Fibroblast of skin of left quadriceps (primary cell): Measurements from ENCODE around the gene CNPY3.

Source experiments
- DNase-seq, 2 experiments: peaks; one replicate each; pipeline ENCODE4 v3.0.0-alpha.2; 2013; ENCODE audit warnings: low read depth in 2 of 2

The CNPY3 gene

DNA sequence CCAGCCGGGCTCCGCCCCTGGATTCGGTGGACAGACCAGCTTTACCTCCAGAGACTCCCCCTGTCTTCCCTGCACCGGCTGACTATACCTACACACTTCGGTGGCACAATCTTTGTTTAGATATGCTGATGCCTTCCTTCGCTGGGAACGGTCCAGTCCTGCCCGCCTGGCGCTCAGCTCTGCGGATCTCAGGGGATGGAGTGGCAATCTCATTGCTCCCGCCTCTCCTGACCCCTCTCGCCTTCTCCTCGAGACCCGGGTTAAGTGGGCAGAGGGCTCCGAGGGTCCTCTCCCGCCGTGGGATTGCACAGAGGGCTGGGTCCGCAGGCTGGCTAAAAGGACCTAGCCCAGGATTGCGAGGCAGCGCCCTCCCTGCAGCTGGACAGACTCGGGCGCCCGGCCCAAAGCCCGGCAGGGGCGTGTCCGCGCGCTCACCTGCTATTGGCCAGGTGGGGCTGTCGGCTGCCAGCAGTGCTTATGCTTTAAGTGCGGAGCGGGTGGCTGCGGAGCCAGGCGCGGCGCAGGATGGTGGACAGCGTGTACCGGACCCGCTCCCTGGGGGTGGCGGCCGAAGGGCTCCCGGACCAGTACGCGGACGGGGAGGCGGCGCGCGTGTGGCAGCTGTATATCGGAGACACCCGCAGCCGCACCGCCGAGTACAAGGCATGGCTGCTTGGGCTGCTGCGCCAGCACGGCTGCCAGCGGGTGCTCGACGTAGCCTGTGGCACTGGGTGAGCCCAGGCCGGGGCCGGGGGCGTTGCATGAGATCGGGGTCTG, 31.2 kb downstream of the CNPY3 start, which contains the start of gene GNMT:
Gene GNMT, plus strand, starts transcription at position 512 of the 777 bp plus-strand sequence. Its CDS starts 14 bp downstream, at position 526.
- DNase-seq, result no peak

DNA sequence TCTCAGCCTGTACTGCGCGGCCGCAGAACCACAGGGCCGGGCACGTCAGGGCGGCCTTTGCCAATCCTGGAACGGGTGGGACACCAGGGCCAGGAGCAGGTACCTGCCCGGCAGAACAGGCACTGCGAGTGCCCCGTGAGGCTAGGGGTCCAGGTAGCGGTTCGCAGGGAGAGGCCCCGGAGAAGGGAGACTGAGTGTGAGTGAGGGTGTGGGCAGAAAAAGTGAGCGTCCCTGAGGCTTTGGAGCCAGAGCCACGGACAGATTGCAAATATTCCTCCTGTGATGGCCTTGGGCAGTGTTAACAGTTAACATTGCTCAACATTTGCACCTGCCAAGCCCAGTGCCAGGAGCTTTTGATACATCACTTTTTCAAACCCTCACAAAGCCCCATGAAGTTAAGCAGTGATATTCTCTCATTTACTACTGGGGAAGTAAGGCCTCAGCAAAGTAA, 31.8 kb downstream of the CNPY3 start:
- DNase-seq, result no peak

- no peak for DNase-seq
Measured at GRCh38 chr6:42962096-42962495, 32.8 kb downstream of the CNPY3 start.

DNA sequence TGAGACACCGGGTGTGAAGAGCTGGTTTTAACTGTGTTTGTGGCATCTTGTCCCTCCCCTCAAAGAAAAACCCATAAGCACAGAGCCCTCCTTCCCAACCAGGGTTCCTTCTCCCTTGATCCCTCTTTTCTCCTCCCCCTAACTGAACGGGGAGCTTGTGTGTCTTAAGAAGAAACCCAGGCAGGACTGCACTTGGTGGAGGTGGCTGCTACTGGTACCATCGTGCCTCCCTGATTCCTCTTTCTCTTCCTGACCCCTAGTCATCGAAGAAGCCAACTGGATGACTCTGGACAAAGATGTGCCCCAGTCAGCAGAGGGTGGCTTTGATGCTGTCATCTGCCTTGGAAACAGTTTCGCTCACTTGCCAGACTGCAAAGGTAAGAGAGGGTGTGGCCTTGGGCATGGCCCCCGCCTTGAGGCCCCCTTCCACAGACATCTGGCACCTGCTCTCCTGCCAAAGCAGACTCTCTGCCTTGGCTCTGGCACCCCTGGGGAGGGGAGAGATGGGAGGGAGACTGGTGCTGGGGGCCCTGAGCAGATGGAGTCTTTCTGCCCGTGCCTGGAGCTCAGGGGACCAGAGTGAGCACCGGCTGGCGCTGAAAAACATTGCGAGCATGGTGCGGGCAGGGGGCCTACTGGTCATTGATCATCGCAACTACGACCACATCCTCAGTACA, 33.4 kb downstream of the CNPY3 start:
- no peak for DNase-seq

- DNase-seq, result no peak
Measured at GRCh38 chr6:42963179-42963854, 34.0 kb downstream of the CNPY3 start.

DNA sequence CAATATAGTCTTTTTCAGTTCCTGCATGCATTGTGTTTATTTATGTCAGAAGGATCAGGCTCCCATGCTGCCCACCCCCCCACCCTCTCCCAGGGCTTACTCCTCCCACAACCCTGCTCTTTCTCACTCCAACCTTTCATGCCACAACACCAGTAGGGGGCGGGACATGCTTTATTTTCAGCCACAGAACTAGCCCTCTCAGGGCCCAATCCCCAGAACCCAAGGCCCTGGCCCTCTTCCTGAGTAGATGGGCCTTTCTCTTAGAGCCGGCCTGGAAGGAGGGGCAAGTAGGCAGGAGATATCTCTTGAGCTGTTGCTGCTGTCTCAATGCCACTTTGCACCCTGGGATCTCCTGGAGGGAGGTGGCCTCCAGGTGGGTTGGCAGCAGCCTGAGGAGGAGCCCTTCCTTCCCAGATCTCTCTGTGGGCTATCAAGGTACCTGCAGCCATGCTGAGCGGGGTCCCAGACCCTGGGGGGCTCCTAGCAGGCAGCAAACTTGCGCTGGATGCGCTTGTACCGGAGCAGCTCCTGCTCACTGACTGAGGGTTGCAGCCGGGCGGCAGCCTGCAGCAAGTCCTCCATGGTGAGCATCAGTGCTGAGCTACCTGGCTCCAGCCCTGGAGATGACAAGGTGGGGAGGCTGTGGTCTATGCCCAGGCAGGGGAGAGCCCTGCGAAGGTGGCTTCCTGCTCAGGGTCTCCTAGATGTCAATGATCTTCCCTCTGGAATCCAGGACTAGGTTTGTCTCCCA, 34.8 kb downstream of the CNPY3 start:
- DNase-seq, result no peak

- DNase-seq, result no peak
Measured at GRCh38 chr6:42966571-42966970, 37.3 kb downstream of the CNPY3 start.

- DNase-seq, result no peak
Measured at GRCh38 chr6:42967228-42967627, 37.9 kb downstream of the CNPY3 start.

DNA sequence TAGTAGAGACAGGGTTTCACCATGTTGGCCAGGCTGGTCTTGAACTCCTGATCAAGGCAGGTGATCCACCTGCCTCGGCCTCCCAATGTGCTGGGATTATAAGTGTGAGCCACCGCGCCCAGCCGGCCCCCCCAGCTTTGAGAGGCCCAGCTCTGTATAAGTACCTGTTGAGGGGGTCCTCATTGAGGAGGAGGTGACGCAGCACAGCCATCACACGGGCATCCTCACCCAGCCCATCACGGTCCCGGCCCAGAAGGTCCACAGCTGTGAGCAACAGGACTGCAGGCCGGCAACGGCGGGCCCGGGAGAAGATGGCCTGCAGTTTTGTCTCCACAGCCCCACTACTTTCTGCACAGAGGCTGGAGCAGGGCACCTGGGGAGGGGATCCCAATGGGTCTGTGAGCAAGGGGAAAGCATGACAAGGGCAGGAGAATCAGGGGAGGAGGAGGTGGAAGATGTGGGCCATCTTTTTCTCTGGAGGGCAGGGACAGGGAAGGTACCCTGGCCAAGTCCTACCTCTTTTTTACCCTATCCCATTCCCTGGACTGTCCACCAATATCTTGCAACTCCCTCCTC, 38.9 kb downstream of the CNPY3 start:
- no peak for DNase-seq

GRCh38 chr6:42968783-42969182, 39.5 kb downstream of the CNPY3 start:
- DNase-seq, result no peak

- no peak for DNase-seq
Measured at GRCh38 chr6:42969431-42969830, 40.2 kb downstream of the CNPY3 start.

DNA sequence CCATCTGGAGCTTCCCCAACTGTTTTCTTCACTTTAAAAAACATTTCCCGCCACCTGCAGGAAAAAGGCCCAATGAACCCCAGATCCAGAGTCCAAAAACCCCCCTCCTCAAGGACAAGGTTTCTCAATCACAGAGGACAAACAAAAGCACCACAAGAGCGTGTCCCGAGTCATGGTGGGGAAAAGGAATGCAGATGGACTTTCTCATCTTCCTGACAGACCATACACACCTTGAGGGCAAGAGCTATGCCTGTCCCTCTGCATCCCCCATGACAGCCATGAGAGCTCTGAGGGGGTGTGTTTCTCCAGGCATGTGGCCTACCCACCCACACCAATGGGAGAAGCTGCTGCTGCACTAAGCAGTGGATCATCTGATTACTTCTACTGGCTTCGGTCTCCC, 40.7 kb downstream of the CNPY3 start:
- DNase-seq, result no peak

DNA sequence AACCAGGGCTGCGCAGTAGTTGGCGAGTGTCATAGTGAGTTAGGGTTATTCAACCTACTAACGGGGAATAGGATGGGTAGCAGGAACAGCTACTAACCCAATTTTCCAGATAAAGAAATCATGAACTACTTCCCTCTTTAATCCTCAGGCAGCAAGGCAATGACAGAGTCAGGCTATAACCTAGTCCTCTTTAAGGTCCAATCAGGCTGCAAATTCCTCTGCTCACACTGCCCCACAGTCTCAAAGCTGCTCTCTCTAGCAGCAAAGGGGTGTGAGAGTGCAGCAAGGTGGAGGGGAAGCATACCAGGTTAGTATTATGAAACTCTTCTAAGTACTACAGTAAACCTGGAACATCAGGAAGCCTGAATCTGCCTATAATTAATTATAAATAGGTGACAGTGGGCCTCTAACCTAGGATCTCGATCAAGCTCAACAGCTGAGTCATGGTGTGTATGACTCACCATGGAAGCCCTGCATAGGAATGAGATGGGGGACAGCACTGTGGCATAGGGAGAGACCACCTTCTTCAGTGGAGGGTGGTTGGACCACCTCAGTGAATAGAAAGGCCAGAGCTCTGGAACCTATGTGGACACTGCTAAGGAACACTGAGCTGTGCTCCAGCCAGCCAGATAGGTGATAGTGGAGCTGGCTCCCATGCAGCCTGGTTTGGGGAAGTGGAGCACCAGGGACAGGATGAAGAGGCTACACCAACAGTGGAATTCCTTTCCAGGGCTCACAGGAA, 41.8 kb downstream of the CNPY3 start:
- DNase-seq, result no peak

GRCh38 chr6:42971746-42972327, 42.6 kb downstream of the CNPY3 start:
- DNase-seq, result no peak

GRCh38 chr6:42973926-42974325, 44.6 kb downstream of the CNPY3 start:
- no peak for DNase-seq

DNA sequence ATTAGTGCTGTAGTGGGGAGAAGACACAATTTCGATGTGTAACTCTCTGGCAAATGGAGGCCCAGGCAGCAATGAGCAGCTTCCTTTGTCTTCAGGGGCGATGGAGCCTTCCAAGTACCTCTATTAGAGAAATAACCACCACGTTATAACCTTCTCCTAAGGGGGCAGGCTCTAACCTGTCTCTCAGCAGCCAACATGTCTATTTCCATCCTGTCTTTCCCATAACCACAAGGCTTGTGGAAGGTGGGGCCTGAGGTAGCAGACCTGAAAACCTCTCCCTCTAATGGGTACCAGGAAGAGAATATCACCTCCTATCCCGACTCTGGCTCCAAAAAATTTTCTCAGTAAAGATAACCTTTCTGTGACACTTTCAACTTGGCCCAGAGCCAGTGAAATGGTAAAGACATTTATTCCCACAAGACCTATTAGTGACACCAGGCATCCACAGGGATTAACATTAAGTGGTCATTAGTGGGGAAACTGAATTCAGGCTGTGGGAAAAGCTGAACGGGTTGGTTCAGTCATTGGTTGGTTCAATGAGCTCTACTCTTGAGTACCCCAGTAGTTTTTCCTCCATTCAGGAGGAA, 45.7 kb downstream of the CNPY3 start:
- DNase-seq, result no peak

DNA sequence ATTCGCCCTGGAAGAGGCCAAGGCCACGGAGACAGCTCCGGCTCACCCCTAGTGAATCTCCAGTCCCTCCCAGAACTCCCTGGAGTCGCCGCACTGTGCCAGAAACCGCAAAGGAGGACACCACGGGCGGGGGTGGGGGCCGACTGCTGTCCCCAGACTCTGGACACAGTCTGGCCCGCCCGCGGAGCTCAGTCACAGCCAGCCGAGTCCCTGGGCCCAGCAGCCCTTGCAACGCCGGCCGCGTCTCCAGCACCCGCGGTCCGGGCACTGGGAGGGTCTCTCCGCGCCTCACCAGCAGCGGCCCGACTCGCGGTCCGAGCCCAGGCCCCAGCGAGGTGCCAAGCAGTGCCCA, 49.2 kb downstream of the CNPY3 start:
- DNase-seq, result no peak

DNA sequence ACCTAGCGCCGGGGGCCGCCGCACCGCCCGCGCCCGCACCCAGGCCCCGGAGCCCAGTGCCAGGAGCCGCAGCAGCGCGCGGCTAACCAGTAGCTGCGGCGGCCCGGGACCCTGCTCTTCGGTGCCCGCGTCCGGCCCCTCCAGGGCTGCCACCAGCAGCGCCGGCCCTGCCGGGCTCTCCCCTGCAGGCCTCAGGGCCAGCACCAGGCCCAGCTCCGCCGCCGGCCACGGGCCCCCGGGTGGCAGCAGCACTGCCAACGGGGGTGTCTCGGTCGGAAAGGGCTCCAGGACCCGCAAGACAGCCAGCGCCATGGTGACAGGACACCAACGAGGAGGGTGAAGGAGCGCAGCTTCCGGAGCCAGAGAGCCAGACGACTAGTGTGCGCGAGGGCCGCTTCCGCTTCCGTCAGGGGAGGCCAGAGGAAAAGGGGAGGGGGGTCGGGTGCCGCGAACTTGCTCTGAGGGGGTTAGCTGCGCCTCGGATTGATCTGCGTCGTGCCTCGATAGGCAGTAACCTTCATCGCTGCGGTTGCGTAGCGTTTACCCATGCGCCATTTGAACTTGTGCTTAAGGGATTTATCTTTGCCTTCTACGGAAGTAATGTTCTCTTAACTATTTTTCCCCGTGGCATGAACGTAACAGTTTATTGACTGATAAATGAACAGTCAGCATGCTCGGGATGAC, 49.7 kb downstream of the CNPY3 start, which contains the start of gene PEX6:
Gene PEX6, minus strand, starts transcription at position 343 of the 684 bp plus-strand sequence. Its CDS starts 31 bp downstream, at position 312.
- peak; percentile 62 to 63 for DNase-seq

DNA sequence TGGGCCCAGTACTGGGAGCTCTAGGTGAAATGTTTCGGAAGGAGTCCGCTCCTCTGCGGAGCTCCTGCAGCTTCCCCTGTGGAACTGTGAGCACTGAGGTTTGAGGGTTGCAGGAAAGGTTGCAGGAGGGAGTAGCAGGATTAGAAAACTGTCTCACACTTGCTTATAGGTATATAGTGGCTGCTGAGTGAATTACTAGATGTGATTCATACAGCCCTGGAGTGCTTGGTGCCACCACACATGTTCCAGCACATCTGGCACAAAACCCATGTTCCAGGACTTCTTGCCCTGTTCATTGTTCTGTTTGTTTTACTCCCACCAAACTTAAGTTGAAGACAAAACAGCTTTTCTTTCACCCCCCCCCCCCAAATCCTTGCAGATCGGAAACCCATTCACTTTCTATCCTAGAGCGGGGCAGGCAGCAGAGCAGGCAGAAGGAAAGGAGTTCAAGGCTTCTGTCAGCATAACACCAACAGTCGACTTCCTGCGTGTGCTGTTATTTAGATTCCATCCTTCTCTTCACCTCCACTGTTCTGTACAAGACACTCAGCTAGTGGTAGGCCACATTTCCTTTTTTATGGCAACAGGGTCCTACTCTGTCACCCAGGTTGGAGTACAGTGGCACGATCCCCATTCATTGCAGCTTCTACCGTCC, 50.4 kb downstream of the CNPY3 start:
- no peak for DNase-seq
